AG04450 (cell line): ENCODE results near the gene PITX1. TPM values are rescaled to one million over a fixed set of nuclear protein-coding genes. Genes with fewer than 3 reads are reported as not detected.

ENCODE experiments used
- CTCF ChIA-PET: fragments of 300-600, 350-600 bp; formaldehyde crosslinking; extraction: SDS; loops from one replicate; lab custom pipeline; 2022; ENCODE audit warnings: antibody characterized with exemption, inconsistent platforms; lab: Charles Lee
- POLR2A ChIA-PET: fragments of 350-600 bp; formaldehyde crosslinking; extraction: SDS; loops from one replicate; lab custom pipeline; 2021; ENCODE audit warnings: antibody characterized with exemption, inconsistent platforms; lab: Yijun Ruan, JAX
- DNase-seq: peaks from one replicate; pipeline ENCODE4 v3.0.0-alpha.2; 2011; ENCODE audit warnings: low read depth, low spot score
- H3K27ac ChIP-seq: one replicate; pipeline ENCODE4 v1.5.1; 2012; ENCODE audit warnings: low read depth, low read length, control low read depth
- H3K27me3 ChIP-seq: one replicate; pipeline ENCODE4 v1.6.0; 2012; ENCODE audit warnings: low read length; ENCODE audit not compliant: control insufficient read depth, insufficient read depth
- H3K4me3 ChIP-seq: 2 replicates; pipeline ENCODE4 v1.5.1; 2011; ENCODE audit warnings: mild to moderate bottlenecking, low read depth, low read length, control low read depth
- H3K9me3 ChIP-seq: 2 replicates; pipeline ENCODE4 v1.5.1; 2012; ENCODE audit warnings: low read length; ENCODE audit not compliant: control insufficient read depth, insufficient read depth
- polyA plus RNA-seq: library from polyadenylated mRNA; depleted of rRNA; stranded (reverse); fragments of >200 nt; gene quantifications from 2 replicates; pipeline ENCODE4 v1.2.3, GENCODE V29; 2011
- TF ChIP-seq, protein P1 (sequence below): IDR thresholded peaks from 2 replicates; pipeline ENCODE4 v1.5.1; 2011; ENCODE audit warnings: low read depth, low read length, control low read depth, inconsistent platforms

Gene PITX1
- polyA plus RNA-seq, 1 experiment = 72.1 TPM

DNA sequence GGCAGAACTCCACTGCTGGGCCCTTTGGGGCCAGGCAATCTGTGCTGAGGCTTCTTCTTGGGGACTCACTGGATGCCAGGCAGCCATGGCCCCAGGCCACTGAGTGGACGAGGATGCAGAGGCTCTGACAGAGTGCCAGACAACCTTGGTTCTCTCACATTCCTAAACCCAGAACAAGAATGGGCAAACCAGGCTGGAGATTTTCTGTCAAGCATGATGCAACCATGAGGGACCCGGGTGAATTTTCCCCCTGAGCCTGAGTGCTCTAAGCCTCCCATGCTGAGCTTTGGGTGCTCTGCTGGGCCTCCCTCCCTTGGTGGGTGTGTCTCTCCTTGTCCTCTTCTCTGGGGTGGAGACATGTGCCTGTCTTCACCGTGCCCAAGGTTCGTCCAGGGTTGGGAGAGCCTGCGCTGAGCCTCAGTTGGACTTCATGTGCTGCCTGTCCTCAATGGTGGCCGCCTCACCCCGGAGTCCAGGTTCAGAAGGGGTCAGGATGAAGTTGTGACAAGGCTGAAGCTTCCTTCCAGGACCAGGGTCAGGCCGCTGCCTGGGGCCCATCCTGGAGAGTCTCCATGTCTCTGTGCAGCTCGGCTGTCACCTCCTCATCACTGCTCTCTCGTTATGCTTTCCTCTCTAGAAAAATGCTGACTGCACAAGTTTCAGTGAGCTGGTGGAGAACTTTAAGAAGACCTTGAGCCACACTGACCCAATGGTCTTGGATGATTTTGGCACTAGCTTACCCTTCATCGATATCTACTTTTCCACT, 24.1 kb downstream of the PITX1 start:
- no peaks in the 10 kb centered on the region for H3K27me3 ChIP-seq
- CTCF ChIA-PET = interaction anchor here (1.7 kb wide), 1 partner anchor 182 kb away, joined by 4 read pairs; no protein-coding TSS in a partner anchor
- DNase-seq = no peak
- TF ChIP-seq, protein P1, sequence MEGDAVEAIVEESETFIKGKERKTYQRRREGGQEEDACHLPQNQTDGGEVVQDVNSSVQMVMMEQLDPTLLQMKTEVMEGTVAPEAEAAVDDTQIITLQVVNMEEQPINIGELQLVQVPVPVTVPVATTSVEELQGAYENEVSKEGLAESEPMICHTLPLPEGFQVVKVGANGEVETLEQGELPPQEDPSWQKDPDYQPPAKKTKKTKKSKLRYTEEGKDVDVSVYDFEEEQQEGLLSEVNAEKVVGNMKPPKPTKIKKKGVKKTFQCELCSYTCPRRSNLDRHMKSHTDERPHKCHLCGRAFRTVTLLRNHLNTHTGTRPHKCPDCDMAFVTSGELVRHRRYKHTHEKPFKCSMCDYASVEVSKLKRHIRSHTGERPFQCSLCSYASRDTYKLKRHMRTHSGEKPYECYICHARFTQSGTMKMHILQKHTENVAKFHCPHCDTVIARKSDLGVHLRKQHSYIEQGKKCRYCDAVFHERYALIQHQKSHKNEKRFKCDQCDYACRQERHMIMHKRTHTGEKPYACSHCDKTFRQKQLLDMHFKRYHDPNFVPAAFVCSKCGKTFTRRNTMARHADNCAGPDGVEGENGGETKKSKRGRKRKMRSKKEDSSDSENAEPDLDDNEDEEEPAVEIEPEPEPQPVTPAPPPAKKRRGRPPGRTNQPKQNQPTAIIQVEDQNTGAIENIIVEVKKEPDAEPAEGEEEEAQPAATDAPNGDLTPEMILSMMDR = no peak
- no peaks in the 10 kb centered on the region; the same call in 1 of the 2 replicates for H3K9me3 ChIP-seq
- no peak overlapping the region for H3K27ac ChIP-seq
- H3K4me3 ChIP-seq = no peak overlapping the region
- POLR2A ChIA-PET = no interaction called here

DNA sequence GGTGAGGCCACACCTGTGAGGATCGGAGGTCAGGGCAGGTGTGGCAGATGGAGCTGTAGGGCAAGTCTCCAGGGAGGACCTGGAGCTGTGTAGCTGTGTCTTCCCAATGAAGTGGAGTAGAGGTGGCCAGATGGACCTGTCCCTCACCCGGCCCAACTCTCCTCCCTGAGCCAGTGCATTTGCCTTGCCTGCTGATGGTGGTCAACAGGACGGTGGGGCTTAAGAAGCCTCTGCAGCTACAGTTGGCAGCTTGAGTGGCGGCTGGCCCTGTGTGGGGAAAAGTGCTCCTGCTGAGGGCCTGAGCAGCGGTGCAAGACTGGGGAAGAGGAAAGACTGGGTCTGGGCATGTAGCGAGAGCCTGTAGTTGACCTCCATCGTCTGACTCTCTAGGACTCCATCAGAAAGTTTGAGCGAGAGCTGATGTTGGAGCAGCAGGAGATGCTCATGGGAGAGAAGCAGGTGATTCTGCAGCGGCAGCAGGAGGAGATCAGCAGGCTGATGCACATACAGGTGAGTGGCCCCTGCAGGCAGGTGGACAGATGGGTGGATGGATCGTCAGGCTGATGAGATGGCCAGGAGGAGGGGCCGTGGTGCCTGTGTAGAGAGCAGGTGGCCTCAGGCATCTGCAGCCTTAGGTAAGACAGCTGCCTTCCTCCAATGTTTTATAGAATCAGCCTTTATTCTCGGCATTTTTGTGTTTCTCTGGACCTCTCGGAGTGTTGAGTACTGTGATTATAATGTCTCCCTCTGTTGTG, 24.9 kb downstream of the PITX1 start:
- Histone ChIP-seq H3K4me3 (no peak overlapping the region), H3K9me3 (no peaks in the 10 kb centered on the region; the same call in 1 of the 2 replicates)
- TF ChIP-seq, protein P1 = no peak

DNA sequence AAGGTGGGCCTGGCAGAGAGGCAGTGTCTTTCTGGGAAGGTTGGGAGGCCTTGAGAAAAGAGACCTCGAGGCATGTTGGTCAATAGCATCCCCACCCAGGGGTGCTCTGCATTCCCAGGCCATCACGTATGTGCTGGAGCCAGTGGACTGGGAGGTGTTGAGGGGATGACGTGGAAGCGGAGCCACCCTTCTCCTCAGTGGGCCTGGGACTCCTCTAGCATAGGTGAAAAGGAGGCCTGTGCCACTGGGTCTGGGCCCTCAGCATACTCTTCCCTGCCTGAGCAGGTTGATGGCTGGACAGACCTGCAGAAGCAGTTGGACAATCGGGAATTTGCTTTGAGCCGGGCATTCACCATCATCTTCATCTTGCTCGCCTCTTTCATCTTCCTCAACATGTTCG, 25.5 kb downstream of the PITX1 start:
- POLR2A ChIA-PET = no interaction called here
- no peak overlapping the region for H3K27ac ChIP-seq
- peaks cover 2% of the 10 kb centered on the region; the same call in 1 of the 2 replicates for H3K9me3 ChIP-seq
- CTCF ChIA-PET = no interaction called here
- TF ChIP-seq, protein P1 = no peak
- peaks cover 6% of the 10 kb centered on the region for H3K27me3 ChIP-seq
- no peak for DNase-seq
- H3K4me3 ChIP-seq = no peak overlapping the region

More for the DNA sequence above, 24.9 kb downstream of the PITX1 start:
- H3K27me3 ChIP-seq = peaks cover 6% of the 10 kb centered on the region
- no peak for DNase-seq
- CTCF ChIA-PET = no interaction called here
- H3K27ac ChIP-seq = no peak overlapping the region
- POLR2A ChIA-PET = no interaction called here

DNA sequence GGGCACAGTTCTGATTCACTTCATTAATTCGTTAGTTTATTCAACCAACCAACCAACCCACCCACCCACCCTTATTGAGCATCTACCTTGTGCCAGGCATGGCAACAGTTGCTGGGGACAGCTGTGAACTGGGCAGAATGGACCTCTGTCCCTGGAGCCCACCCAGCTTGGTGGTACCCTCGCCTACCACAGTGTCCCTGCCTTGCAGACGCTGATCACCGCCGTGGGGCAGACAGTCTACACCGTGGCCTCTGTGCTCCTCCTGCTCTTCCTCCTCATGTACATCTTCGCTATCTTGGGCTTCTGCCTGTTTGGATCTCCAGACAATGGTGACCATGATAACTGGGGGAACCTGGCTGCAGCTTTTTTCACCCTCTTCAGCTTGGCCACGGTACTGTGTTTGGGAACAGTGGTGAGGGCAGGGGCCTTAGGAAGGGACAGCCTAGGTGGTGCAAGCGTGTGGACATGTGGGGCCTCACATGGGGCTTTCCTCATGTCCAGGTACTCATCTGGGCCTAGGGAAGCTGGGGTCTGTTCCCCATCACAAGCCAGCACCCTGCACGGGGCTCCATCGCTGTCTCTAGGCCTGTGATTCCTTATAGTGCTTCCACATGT, 26.2 kb downstream of the PITX1 start:
- no peak overlapping the region for H3K27ac ChIP-seq
- TF ChIP-seq, protein P1 = no peak
- POLR2A ChIA-PET = no interaction called here
- CTCF ChIA-PET = no interaction called here
- H3K4me3 ChIP-seq = no peak overlapping the region
- DNase-seq = no peak
- H3K9me3 ChIP-seq = peaks cover 6% of the 10 kb centered on the region; the same call in 1 of the 2 replicates
- H3K27me3 ChIP-seq = peaks cover 6% of the 10 kb centered on the region
